ENCODE measurements around the gene CYP11A1.

The CYP11A1 gene

GRCh38 chr15:74293021-74293810 is 74.2 kb downstream of the CYP11A1 start:
- FAIRE-seq, result no peak

GRCh38 chr15:74291101-74292071 is 76.1 kb downstream of the CYP11A1 start:
- FAIRE-seq, result no peak

- no peak for FAIRE-seq
Measured at GRCh38 chr15:74290645-74291044, 76.8 kb downstream of the CYP11A1 start.

GRCh38 chr15:74289671-74290070 is 77.8 kb downstream of the CYP11A1 start:
- FAIRE-seq, result no peak
